ENCODE measurements around the gene GNAI1.

The GNAI1 gene

DNA sequence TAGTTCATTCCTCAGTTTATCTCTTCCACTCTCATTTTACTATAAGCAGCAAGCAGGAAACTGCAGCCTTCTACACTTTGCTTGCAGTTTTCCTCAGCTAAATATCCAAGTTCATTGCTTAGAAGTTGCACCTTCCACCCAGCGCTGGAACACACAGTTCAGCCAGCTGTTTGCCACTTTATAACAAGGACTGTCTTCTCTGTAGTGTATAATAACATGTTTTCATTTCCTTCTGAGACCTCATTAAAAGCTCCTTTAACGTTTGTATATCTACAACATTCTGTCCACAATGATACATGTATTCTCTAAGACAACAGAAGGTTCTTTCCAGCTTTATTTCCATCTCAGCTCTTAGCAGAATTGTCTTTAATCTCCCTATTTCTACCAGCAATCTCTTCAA lies 74.1 kb downstream of the GNAI1 start:
- DNase-seq, result no peak

DNA sequence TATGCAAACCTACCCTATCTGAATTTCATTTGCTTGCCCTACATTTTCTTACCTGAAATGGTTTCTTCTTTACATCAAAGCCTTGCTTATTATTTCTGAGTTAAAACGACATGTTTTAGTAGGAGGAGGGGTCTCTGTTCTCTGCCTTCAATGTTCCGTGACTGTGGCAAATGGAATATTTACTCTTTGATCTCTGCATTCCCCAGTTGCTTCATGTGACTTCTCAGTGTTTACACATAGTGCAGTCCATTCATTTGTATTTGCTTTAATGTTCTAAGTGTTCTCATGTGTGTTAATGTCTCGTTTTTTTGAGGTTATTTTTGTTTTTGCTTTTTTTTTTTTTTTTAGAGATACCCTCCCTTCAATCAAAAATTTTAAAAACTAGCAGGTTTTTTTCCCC lies 75.8 kb downstream of the GNAI1 start:
- DNase-seq, result no peak

DNA sequence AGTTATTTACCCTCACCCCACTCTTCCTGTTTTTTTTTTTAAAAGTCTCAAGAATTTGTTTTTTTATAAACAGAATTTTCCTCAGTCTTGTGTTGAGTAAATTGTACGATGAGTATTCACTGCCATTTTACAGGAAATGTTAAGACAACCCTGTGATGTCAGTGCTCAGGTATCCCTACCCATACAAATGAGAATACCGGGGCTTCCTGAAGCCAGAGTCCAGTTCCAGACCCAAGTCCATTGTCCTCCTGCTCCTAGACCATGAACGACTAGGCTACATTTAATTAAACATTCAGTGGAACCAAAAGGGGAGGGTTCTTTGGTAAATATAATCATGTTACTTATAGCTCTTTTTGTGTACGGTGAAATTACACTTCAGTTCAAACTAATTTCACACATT lies 79.2 kb downstream of the GNAI1 start:
- no peak for DNase-seq

DNA sequence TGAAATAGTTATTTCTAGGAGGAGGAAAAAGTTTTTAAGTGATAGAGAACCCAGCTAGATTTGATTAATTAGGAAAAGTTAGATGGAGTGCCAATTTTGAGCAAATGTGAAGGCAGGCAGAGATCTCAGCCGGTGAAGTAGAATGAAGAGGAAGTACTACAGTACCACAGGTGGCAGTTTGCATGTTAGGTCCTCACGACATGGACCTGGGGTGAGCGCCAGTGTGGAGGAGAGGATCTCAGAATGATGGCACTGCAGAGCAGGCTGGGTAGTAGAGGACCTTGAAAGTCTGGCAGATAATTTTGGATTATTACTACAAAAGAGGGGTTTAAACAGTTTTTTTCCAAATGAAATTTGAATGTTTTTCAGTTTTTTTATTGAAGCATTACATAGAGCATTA lies 81.1 kb downstream of the GNAI1 start:
- DNase-seq, result no peak

DNA sequence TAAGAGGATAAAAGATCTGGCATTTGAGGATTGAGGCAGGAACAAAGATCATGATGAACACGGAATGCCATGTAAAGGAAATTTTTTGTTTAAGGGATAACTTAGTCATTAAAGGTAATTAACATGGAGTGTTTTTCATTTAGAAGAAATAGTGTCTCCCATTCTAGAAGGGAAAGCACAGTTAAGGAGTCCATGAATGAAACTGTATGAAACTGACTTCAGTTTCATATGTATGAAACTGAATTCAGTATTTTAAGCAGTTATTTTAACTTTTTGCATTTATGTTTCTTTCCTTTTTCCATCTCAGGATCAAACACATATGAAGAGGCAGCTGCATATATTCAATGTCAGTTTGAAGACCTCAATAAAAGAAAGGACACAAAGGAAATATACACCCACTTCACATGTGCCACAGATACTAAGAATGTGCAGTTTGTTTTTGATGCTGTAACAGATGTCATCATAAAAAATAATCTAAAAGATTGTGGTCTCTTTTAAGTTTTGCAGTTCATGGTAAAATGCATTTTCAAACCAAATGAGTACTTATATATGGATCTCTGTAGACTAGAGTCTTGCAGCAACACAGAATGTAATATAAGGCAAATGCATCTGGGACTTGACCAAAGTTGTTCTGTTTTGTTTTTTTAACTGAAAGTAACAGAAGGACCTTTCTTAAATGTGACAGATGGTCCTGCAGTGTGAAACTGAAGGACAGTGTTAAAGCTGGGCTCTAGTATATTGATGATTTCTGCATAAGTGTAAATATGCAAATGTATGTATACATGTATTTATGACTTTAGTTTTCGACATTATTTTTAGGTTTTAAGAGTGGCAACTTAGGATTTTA lies 82.6 kb downstream of the GNAI1 start:
- no peak for DNase-seq

DNA sequence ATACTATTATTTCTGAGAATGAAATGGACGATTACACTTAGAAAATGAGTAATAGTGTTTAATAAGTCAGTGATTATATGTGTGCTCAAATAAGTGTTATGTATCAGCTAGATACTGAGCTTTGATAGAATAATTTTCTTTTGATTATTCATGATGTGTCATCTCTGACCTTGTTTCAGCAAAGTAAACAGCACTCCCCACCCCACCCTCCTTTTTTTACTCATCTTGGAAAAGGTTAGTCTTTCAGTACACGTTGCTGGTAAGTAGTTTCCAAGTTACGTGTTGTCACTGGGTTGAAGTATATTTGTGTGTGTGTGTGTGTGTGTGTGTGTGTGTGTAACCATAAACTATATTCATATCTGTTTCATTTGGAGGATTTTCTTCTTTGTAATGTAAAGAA lies 84.1 kb downstream of the GNAI1 start:
- no peak for DNase-seq

DNA sequence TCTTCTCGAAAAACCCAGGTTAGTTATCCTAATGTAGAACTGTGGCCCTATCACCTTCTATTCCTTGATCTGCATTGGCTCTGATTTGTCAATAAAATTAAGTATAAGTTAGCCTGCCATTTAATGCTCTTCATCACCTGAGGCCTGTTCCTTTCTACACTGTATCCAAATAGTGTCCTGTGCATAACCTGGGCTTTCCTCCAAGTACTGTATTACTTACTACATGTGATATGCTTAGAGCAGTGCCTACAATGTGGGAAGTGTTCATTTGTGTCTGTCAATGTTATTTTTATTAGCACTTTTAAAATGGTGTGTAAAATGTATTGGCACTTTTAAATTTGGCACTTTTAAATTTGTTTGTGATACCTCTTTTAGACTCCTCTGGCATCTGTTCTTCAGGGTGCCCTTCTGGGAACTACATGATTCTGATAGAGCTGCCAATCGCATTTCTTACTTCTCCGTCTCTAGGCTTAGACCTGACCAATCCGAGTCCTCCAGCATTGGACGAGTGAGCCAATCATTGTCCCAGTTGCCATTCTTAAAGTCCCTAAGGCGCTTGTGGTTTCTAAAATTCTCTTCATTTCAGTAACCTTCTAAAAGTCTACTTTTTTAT lies 85.5 kb downstream of the GNAI1 start:
- no peak for DNase-seq

DNA sequence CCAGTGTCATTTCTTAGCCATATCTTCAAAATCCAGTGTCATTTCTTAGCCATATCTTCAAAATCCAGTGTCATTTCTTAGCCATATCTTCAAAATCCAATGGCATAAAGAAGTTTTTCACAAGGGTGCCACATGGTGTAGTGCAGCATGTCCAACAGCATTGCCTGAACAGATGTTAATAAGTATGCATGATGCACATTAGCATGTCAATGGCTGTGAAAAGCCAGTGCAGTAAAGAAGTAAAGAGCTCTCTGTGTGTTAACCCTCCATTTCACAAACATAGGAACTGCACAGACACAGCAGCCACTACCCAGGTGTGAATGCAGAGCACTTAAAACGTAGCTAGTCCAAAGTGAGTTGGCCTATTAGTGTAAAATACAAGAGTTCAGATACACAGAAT lies 89.8 kb downstream of the GNAI1 start:
- DNase-seq, result peak in 1 of 56 donors; percentile 6

DNA sequence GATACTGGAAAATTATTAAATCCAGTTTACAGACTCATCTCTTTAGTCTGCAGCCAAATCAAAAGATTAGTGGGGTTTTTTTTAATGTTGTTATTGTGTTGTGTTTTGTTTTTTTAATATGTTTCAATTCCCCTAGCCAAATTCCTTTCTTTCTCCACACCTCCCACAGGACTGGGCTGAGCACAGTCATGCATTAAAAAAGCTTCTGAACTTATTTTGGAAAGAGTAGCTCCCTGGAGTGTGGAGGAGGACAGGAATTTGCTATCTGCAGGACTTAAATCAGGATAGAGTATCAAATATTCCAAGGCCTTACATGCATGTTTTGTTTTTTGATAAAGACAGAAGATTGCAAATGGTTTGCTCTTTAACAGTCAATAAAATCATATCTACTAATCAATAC lies 90.7 kb downstream of the GNAI1 start:
- DNase-seq, result no peak

DNA sequence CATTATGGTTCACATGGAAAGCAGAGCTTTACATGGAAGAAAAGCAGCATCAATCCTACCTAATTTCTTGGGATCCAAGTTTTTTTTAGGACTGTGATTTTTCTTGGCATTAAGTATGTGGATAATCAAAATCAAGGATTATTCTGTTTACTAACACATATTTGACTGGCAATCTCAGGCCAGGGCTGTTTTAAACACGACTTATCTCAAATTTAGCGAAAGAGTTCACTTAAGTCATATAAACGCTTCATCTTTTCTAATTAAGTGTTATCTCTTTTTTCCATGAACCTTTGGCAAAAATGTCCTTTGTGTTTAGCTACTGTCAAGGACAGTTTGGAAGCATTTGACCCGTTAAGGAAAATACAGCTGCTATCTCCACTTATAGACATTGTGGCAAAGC lies 92.0 kb downstream of the GNAI1 start:
- no peak for DNase-seq

DNA sequence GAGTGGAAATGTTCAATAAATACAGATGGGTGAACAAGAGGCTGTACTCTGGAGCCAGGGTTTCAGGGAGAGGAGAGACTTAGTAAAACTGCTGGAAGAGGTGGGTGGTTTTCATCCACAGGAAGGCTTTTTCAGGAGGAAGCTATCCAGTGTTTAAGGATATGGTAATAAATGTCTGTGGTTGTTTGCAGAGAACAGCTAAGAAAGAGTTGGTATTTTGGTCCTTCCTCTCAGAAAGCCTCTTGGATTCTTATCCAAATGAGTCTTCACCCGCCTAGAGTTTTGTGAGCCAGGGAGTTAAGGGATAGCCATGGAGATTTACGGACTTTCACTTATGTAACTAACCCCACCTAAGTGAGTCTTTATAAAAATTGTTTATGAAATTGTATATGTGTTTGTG lies 95.7 kb downstream of the GNAI1 start:
- no peak for DNase-seq

DNA sequence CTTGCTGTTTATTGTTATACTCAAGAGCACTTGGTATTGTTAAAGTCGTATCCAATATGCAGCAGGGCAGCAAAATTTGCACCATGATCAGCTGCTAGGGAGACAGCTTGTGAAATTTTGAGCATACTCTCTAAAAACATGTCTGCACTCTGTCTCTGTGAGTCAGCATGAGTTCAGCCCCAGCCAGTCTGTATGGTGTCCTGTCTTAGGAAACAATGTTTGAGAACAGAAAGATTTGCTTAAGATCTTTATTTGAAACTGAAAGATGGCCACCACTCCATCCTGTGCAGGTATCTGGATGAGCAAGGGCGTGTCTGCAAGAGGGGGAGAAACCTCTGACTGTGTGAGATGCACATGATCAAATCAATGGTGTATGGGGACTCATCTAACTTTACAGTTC lies 97.1 kb downstream of the GNAI1 start:
- no peak for DNase-seq

DNA sequence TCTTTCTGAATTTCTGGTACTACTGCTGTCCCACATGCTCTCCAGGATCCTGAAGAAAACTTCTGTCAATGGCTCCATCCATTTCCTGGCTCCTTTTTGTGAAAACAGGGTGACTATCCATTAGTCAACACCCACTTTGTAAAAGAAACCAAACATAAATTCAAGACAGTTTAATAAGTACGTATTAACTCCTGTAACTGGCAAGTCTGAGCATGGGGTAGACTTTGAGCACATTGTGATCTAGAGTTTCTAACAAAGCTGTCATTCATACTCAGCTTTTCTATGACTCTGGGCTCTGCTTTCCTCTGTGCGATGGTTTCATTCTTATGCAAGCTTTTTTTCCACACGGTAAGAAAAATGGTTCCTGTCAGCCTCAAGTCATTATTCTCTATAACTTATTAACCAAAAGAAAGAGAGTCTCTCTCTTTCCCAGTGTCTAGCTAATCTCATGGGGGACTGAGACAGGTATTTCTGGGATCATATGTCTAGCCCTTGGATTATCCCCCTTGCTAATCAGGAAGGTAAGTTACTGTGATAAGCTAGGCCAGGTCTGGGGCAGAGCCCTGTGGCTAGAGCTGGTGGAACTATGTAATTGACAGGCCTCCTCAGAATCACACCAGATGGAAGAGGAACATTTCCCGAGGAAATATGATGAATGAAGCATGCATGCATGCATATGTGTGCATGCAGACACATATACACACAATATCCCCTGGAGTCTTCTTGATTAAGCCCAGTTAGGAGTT lies 98.5 kb downstream of the GNAI1 start:
- no peak for DNase-seq

DNA sequence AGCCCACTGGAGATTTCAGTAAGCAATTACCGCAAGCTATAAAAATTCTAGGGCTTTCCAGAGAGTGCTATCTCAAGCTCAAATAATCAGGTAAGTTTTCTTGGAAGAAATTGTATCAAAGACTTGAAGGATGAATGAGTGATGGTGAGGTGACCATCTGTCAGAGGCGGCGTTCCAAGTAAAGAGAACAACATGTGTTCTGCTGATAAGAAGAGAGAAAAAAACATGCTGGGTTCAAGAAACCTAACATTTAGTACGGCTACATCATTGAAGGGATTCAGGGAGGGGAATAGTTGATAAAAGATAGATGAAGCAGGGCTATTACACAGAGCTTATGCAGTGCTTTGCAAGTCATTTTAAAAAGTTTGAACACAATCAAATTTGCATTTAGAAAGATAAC lies 100.7 kb downstream of the GNAI1 start:
- no peak for DNase-seq

DNA sequence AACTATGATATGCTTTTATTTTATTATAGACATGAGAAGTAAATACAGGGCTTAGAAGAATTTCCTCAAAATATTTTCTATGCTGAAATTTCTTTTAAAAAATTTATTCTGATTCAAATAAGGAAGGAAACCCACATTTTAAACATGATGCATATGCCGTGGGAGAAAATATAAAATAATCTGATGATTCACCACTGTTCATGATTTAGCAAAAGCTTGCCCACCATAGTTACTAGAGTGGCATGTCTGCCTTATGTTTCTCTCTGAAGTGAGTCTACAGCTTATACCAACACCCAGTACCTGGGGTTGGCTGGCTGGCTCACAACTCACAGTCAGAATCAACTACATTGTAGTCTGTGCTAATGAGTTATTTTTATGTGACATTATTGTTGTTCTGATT lies 102.0 kb downstream of the GNAI1 start:
- DNase-seq, result no peak

DNA sequence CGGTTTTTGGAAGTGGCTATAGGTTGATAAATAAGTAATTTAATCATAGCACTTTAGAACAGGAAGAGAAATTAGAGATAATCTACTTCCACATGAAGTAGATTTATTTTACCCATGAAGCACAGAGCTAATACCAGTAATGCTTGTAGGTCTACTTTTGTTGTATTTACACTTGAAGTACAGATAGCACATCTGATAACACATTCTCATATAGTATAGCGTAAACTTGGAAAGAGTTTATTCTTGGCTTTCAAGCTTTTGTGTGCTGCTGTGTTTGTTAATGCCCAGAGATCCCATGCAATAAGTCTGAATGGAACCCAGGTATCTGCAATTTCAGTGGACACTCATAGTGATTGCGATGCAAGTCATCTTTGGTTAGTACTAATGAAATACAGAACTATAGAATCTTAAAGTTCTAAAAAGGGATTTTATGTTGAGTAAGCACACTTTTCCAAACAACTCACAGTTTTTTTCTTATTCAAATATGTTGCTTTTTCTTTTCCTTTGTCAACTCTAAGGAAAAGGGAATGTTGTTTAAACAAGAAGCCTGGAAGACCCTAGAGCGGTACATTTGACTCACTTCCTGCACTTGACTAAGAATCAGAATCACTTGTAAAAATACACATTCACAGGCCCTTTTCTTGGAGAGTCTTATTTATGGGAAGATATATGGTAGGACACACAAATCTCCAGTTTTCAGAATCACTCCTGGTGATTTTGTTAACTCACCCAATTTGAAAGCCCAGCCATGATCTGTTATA lies 105.8 kb downstream of the GNAI1 start:
- no peak for DNase-seq

DNA sequence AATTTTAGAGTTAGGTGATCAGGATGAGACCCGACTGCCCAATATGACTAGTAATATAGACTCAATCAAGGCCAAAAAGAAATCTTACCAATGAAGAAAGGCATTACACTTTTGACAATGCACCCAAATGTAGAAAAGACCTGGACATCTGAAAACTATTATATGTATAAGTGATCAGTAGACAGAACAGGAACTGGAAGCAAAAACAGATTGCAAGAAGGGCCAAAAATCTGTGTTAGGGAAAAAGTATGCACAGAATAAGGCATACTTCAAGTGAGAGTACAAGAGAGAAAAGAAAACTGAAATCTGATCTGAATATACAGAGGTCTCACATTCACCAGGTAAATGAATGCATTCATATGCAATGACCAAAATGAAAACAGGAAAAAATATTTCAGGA lies 107.0 kb downstream of the GNAI1 start:
- DNase-seq, result no peak

DNA sequence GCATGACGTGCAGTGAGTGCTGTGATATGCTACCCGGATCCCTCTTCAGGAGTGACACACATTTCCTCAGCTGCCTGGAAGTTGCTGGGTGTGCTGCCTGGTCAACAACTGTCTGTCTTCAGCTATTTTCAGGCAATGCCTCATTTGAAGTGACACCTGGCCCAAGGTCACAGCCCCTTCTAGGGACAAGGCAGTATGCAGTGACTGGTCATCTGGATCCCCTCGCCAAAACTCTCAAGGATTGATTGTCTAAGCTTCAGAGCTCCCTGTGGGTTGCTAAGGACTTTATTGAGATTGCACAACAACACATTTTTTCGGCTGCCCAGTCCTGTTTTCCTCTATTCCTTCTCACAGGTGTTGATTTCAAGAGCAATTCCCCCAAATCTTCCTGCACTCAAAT lies 108.8 kb downstream of the GNAI1 start:
- DNase-seq, result no peak

DNA sequence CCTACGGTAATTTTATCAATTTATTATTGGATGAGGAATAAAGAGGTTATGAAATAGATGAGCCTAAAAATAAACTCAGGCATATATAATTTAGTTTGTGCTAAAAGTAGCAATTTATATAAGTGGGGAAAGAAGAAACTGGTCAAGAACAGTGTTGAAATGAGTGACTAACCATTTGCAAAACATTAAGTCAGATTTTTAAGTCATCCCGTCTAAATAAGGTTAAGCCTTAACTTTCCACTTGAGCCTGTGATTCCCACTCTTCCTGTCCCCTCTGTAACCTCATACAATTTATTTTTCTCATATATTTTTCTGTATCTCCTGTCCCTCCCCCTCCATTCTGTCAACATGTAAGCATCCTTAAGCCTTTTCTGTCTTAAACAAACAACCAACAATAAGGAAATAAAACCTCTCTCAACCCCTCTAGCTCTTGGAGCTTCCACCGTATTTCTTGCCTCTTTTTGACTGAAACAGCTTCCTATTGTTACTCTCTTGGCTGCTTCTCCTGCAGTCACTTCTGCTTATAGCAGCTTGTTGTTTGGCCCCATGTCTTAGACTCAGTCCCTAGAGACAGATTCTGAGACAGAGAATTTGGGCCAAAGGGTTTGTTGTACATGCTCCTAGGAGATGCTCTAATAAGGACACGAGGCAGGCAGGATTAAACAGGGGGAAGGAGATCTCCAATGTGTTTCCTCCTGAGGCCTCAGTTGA lies 109.7 kb downstream of the GNAI1 start:
- no peak for DNase-seq

DNA sequence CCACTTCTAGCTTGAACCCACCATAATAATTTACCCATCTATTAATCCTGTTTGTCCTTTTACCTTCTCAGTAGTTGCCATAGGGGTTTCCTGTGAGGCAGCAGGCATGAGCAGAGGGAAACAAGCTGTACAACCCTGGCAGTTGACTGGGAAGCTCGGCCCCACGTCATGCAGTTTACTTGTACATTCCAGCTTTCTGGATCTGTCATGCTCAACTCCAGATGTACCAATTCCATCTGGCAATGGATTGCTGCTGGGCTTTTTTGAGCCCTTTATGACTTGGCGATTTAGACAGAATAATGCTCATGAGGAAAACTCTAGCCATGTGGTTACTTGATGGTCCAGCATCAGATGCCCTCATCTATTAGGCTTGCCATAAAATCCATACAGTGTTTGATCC lies 112.5 kb downstream of the GNAI1 start:
- no peak for DNase-seq

DNA sequence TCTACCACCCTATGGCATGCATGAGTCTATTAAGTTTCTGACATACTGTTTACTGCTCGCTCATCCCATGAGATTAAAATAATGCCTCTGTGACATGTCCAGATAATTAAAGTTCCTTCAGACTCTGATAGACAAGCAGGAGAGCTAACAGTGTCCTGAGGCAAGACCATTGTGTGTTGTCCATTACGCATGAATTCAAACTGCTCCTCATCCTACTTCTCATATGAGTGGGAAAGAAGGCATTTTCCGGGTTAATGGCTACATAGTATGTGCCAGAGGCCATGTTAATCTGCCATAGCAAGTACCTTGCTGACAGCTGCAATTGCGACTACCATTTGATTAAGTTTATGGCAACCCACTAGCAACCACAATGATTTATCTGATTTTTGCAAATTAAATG lies 113.3 kb downstream of the GNAI1 start:
- no peak for DNase-seq
